Measurements from ENCODE around the gene TJP2.

TJP2 gene

GRCh38 chr9:69253057-69253456 is 79.0 kb downstream of the TJP2 start:
- Histone ChIP-seq H3K4me3 (ENCODE audit: low read depth, low read length) (no peak overlapping the region), H3K4me1 (ENCODE audit: control insufficient read depth, insufficient read depth, low read length, unreplicated experiment) (no peaks in the 10 kb centered on the region), H3K27me3 (ENCODE audit: insufficient read depth, low read length) (no peaks in the 10 kb centered on the region), H3K79me2 (ENCODE audit: control insufficient read depth, insufficient read depth, low read length, unreplicated experiment) (no peaks in the 10 kb centered on the region), H2AFZ (ENCODE audit: low read length, unreplicated experiment) (no peak overlapping the region), H3K27ac (ENCODE audit: low read depth, low read length) (no peak overlapping the region), H3K36me3 (ENCODE audit: insufficient read depth, low read length) (no peaks in the 10 kb centered on the region; the same call in 1 of the 2 replicates)

DNA sequence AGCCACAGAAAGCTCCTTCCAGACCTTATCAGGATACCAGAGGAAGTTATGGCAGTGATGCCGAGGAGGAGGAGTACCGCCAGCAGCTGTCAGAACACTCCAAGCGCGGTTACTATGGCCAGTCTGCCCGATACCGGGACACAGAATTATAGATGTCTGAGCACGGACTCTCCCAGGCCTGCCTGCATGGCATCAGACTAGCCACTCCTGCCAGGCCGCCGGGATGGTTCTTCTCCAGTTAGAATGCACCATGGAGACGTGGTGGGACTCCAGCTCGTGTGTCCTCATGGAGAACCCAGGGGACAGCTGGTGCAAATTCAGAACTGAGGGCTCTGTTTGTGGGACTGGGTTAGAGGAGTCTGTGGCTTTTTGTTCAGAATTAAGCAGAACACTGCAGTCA is 80.1 kb downstream of the TJP2 start:
- Histone ChIP-seq H3K79me2 (ENCODE audit: control insufficient read depth, insufficient read depth, low read length, unreplicated experiment) (no peaks in the 10 kb centered on the region), H3K4me3 (ENCODE audit: low read depth, low read length) (no peak overlapping the region), H2AFZ (ENCODE audit: low read length, unreplicated experiment) (no peak overlapping the region), H3K27ac (ENCODE audit: low read depth, low read length) (no peak overlapping the region), H3K27me3 (ENCODE audit: insufficient read depth, low read length) (no peaks in the 10 kb centered on the region), H3K4me1 (ENCODE audit: control insufficient read depth, insufficient read depth, low read length, unreplicated experiment) (no peaks in the 10 kb centered on the region), H3K36me3 (ENCODE audit: insufficient read depth, low read length) (no peaks in the 10 kb centered on the region; the same call in 1 of the 2 replicates)

- no peaks in the 10 kb centered on the region for H3K27me3 ChIP-seq (ENCODE audit: insufficient read depth, low read length)
- H2AFZ ChIP-seq (ENCODE audit: low read length, unreplicated experiment) = no peak overlapping the region
- no peaks in the 10 kb centered on the region for H3K4me1 ChIP-seq (ENCODE audit: control insufficient read depth, insufficient read depth, low read length, unreplicated experiment)
- H3K27ac ChIP-seq (ENCODE audit: low read depth, low read length) = no peak overlapping the region
- H3K79me2 ChIP-seq (ENCODE audit: control insufficient read depth, insufficient read depth, low read length, unreplicated experiment) = no peaks in the 10 kb centered on the region
- no peak overlapping the region for H3K4me3 ChIP-seq (ENCODE audit: low read depth, low read length)
- no peaks in the 10 kb centered on the region; the same call in 1 of the 2 replicates for H3K36me3 ChIP-seq (ENCODE audit: insufficient read depth, low read length)
Observed at GRCh38 chr9:69255591-69255990, 81.5 kb downstream of the TJP2 start.

DNA sequence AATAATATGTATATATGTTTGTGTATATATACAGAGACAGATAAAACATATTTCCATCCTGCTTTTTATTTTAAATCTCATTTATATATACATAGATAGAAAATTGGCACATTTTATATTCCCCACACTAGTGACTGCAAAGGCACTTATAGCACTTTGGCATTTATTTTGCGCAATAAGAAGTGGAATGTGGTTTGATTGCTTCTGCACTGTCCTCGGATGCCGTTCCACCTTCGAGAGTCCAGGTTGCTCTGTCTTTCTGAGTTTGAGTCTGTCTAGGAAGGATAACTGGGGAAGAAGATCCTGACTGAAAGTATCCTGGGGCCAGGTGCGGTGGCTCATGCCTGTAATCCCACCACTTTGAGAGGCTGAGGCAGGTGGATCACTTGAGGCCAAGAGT is 84.5 kb downstream of the TJP2 start:
- Histone ChIP-seq H3K27ac (ENCODE audit: low read depth, low read length) (no peak overlapping the region), H3K4me1 (ENCODE audit: control insufficient read depth, insufficient read depth, low read length, unreplicated experiment) (no peaks in the 10 kb centered on the region), H3K79me2 (ENCODE audit: control insufficient read depth, insufficient read depth, low read length, unreplicated experiment) (no peaks in the 10 kb centered on the region), H3K4me3 (ENCODE audit: low read depth, low read length) (no peak overlapping the region), H3K36me3 (ENCODE audit: insufficient read depth, low read length) (no peaks in the 10 kb centered on the region; the same call in 1 of the 2 replicates), H3K27me3 (ENCODE audit: insufficient read depth, low read length) (no peaks in the 10 kb centered on the region), H2AFZ (ENCODE audit: low read length, unreplicated experiment) (no peak overlapping the region)

DNA sequence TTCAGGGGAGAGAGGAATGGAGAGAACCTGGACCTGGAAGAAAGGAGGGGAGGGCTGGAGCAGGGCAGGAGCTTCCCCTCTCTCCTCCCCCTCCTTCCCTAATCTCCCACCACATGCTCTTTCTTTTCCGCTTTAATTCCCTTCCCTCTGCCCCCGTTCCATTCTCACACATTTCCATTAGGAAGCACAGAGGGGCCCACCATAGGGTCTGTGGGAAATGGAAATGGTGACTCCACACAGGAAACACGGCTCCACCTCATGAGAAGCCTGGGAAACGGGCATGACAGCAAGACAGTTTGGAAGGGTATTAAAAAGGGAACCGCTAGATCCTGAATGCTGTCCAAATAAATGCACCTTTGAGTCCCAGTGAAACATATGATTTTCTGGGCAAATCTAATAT is 86.1 kb downstream of the TJP2 start:
- H3K36me3 ChIP-seq (ENCODE audit: insufficient read depth, low read length) = no peaks in the 10 kb centered on the region
- no peak overlapping the region for H2AFZ ChIP-seq (ENCODE audit: low read length, unreplicated experiment)
- H3K4me3 ChIP-seq (ENCODE audit: low read depth, low read length) = no peak overlapping the region
- H3K4me1 ChIP-seq (ENCODE audit: control insufficient read depth, insufficient read depth, low read length, unreplicated experiment) = no peaks in the 10 kb centered on the region
- no peaks in the 10 kb centered on the region for H3K79me2 ChIP-seq (ENCODE audit: control insufficient read depth, insufficient read depth, low read length, unreplicated experiment)
- no peak overlapping the region for H3K27ac ChIP-seq (ENCODE audit: low read depth, low read length)
- H3K27me3 ChIP-seq (ENCODE audit: insufficient read depth, low read length) = no peaks in the 10 kb centered on the region

- no peak overlapping the region for H3K27ac ChIP-seq (ENCODE audit: low read depth, low read length)
- peaks cover 12% of the 10 kb centered on the region for H3K4me1 ChIP-seq (ENCODE audit: control insufficient read depth, insufficient read depth, low read length, unreplicated experiment)
- no peak overlapping the region for H3K4me3 ChIP-seq (ENCODE audit: low read depth, low read length)
- no peaks in the 10 kb centered on the region for H3K36me3 ChIP-seq (ENCODE audit: insufficient read depth, low read length)
- no peaks in the 10 kb centered on the region for H3K27me3 ChIP-seq (ENCODE audit: insufficient read depth, low read length)
- H2AFZ ChIP-seq (ENCODE audit: low read length, unreplicated experiment) = no peak overlapping the region
- H3K79me2 ChIP-seq (ENCODE audit: control insufficient read depth, insufficient read depth, low read length, unreplicated experiment) = no peaks in the 10 kb centered on the region
Observed at GRCh38 chr9:69261636-69262035, 87.6 kb downstream of the TJP2 start.

GRCh38 chr9:69264526-69264925 is 90.4 kb downstream of the TJP2 start:
- no peak overlapping the region for H2AFZ ChIP-seq (ENCODE audit: low read length, unreplicated experiment)
- no peaks in the 10 kb centered on the region for H3K27me3 ChIP-seq (ENCODE audit: insufficient read depth, low read length)
- H3K27ac ChIP-seq (ENCODE audit: low read depth, low read length) = no peak overlapping the region
- H3K4me1 ChIP-seq (ENCODE audit: control insufficient read depth, insufficient read depth, low read length, unreplicated experiment) = peaks cover 12% of the 10 kb centered on the region
- no peak overlapping the region for H3K4me3 ChIP-seq (ENCODE audit: low read depth, low read length)
- H3K79me2 ChIP-seq (ENCODE audit: control insufficient read depth, insufficient read depth, low read length, unreplicated experiment) = no peaks in the 10 kb centered on the region
- no peaks in the 10 kb centered on the region for H3K36me3 ChIP-seq (ENCODE audit: insufficient read depth, low read length)

DNA sequence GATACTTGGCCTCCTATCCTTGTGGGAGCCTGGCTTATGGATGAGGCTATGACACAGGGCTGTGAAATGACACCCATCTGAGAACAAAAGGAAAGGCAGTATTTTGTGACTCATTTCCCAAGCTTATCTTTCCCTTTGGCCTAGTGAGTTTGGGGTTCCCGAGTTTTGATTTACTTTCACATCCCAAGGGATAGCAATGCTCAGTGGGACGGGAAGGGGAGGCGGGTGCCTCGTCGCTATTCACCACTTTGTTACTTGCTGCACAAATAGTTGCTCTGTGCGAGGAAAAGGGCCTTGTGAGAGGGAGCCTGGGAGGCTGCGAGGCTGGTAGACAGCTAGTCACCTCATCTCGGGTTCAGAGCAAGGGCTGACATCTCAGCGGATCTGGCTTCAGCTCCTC is 91.8 kb downstream of the TJP2 start:
- no peaks in the 10 kb centered on the region for H3K79me2 ChIP-seq (ENCODE audit: control insufficient read depth, insufficient read depth, low read length, unreplicated experiment)
- H3K27ac ChIP-seq (ENCODE audit: low read depth, low read length) = no peak overlapping the region
- H3K4me1 ChIP-seq (ENCODE audit: control insufficient read depth, insufficient read depth, low read length, unreplicated experiment) = peaks cover 12% of the 10 kb centered on the region
- H2AFZ ChIP-seq (ENCODE audit: low read length, unreplicated experiment) = no peak overlapping the region
- H3K27me3 ChIP-seq (ENCODE audit: insufficient read depth, low read length) = no peaks in the 10 kb centered on the region
- H3K36me3 ChIP-seq (ENCODE audit: insufficient read depth, low read length) = no peaks in the 10 kb centered on the region
- no peak overlapping the region for H3K4me3 ChIP-seq (ENCODE audit: low read depth, low read length)

DNA sequence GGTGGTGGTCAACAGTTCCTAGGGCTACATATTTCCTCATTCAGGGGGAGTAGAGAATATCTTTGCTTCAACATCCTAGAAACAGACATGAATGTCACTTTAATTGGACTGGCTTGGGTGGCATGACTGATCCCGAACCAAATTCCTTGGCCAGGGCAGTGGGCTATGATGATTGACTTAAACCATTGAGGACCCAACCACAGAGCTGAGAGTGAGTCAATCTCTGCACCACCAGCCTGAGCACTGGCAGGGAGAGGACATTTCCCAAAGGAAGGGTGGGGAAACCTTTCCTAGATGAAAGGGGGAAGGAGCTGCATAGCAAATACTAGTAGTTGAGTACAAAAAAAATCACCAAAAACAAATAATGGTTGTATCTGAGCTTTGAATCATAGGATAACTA is 98.1 kb downstream of the TJP2 start:
- Histone ChIP-seq H3K79me2 (ENCODE audit: control insufficient read depth, insufficient read depth, low read length, unreplicated experiment) (no peaks in the 10 kb centered on the region), H3K36me3 (ENCODE audit: insufficient read depth, low read length) (no peaks in the 10 kb centered on the region), H2AFZ (ENCODE audit: low read length, unreplicated experiment) (no peak overlapping the region), H3K27ac (ENCODE audit: low read depth, low read length) (no peak overlapping the region), H3K4me1 (ENCODE audit: control insufficient read depth, insufficient read depth, low read length, unreplicated experiment) (no peaks in the 10 kb centered on the region), H3K4me3 (ENCODE audit: low read depth, low read length) (no peak overlapping the region), H3K27me3 (ENCODE audit: insufficient read depth, low read length) (peaks cover 23% of the 10 kb centered on the region)

DNA sequence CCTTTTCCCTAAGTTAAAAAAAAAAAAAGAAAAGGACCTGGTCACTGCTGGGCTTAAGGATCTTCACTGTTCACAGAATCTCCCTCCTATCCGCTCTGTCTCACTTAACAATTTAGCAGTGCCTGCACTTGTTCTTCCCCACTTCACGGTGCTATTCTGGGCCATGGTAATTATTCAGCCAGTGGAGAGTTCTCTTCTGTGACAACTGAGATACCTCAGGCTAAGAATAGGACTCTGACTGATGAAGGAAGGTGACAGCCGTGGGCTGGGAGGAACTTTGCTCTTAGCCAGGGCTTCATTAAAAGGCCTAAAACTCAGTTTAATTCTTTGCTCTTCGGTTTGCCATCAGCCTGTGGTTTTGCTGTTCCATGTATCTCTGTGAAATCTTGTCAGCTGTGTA is 99.1 kb downstream of the TJP2 start:
- H3K4me1 ChIP-seq (ENCODE audit: control insufficient read depth, insufficient read depth, low read length, unreplicated experiment) = no peaks in the 10 kb centered on the region
- H3K27me3 ChIP-seq (ENCODE audit: insufficient read depth, low read length) = peaks cover 27% of the 10 kb centered on the region
- no peaks in the 10 kb centered on the region for H3K36me3 ChIP-seq (ENCODE audit: insufficient read depth, low read length)
- H3K27ac ChIP-seq (ENCODE audit: low read depth, low read length) = no peak overlapping the region
- no peak overlapping the region for H3K4me3 ChIP-seq (ENCODE audit: low read depth, low read length)
- H3K79me2 ChIP-seq (ENCODE audit: control insufficient read depth, insufficient read depth, low read length, unreplicated experiment) = no peaks in the 10 kb centered on the region
- H2AFZ ChIP-seq (ENCODE audit: low read length, unreplicated experiment) = no peak overlapping the region

DNA sequence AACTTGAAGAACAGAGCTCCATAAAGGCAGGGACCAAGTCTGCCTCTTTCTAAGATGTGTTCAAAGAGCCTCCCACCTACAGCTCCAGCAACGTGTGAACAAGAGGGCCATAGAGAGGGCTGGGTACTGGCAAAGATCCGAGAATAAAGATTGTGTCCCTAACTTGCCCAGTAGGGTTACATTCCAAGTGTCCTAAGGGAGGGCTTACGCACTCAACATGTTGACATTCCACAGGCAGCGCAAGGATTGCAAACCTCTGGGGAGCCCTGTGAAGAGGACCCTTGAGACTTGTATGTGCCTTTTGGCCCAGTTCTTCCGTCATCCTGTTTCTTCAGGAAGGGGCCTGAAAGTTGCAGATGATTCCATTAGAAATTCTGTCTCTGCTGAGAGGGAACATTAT is 102.7 kb downstream of the TJP2 start:
- H3K27me3 ChIP-seq (ENCODE audit: insufficient read depth, low read length) = peaks cover 43% of the 10 kb centered on the region
- H3K27ac ChIP-seq (ENCODE audit: low read depth, low read length) = no peak overlapping the region
- no peaks in the 10 kb centered on the region for H3K79me2 ChIP-seq (ENCODE audit: control insufficient read depth, insufficient read depth, low read length, unreplicated experiment)
- no peaks in the 10 kb centered on the region for H3K4me1 ChIP-seq (ENCODE audit: control insufficient read depth, insufficient read depth, low read length, unreplicated experiment)
- H2AFZ ChIP-seq (ENCODE audit: low read length, unreplicated experiment) = no peak overlapping the region
- H3K4me3 ChIP-seq (ENCODE audit: low read depth, low read length) = no peak overlapping the region
- no peaks in the 10 kb centered on the region for H3K36me3 ChIP-seq (ENCODE audit: insufficient read depth, low read length)

Measured in ACC112 (cell line).